Measurements from ENCODE around the gene DDX24.

DNA sequence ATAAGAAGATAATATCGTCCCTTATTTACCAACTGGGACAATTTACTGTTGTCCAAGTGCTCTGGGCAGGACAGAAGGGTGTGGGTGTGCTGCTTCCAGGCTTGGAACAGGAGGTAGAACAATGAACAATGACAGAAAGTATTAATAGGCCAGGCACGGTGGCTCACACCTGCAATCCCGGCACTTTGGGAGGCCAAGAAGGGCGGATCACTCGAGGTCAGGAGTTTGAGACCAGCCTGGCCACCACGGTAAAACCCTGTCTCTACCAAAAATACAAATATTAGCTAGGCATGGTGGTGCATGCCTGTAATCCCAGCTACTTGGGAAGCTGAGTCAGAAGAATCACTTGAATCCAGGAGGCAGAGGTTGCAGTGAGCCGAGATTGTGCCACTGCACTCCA, 32.1 kb upstream of the DDX24 start:
- TF ChIP-seq MITF (IDR thresholded peaks at IDR 0.05), result no peak
- no peak for TF ChIP-seq ZNF695 (CRISPR knock-in tag; IDR thresholded peaks at IDR 0.05)
- TF ChIP-seq, protein P1, sequence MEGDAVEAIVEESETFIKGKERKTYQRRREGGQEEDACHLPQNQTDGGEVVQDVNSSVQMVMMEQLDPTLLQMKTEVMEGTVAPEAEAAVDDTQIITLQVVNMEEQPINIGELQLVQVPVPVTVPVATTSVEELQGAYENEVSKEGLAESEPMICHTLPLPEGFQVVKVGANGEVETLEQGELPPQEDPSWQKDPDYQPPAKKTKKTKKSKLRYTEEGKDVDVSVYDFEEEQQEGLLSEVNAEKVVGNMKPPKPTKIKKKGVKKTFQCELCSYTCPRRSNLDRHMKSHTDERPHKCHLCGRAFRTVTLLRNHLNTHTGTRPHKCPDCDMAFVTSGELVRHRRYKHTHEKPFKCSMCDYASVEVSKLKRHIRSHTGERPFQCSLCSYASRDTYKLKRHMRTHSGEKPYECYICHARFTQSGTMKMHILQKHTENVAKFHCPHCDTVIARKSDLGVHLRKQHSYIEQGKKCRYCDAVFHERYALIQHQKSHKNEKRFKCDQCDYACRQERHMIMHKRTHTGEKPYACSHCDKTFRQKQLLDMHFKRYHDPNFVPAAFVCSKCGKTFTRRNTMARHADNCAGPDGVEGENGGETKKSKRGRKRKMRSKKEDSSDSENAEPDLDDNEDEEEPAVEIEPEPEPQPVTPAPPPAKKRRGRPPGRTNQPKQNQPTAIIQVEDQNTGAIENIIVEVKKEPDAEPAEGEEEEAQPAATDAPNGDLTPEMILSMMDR (IDR thresholded peaks at IDR 0.05 in 2 of 3, conservative IDR thresholded peaks at IDR 0.05 in 1 of 3; ENCODE audit: insufficient read depth in 2 of 3, low read depth in 1 of 3, low read length in 3 of 3), result no peak
